ENCODE data around the gene FBXW11. TPM values are rescaled to one million over a fixed set of nuclear protein-coding genes. Genes with fewer than 3 reads are reported as not detected.

Gene FBXW11
- total and polyA plus RNA-seq, 2 of the 8 experiments (the other 6 are each of a cell fraction or from before 2014, with no cell fraction given), result 45.0 to 75.6 TPM

GRCh38 chr5:171901764-171902163, 104.7 kb downstream of the FBXW11 start:
- DNase-seq (ENCODE audit: low read depth in 1 of 2, low spot score in 2 of 2) (no peak), FAIRE-seq (no peak)
- Histone ChIP-seq H3K9me3 (ENCODE audit: insufficient read depth in 2 of 2, low read depth in 1 of 2, low read length in 1 of 2) (no peaks in the 10 kb centered on the region), H2BK5ac (ENCODE audit: low read depth, low read length) (no peak overlapping the region), H2BK12ac (ENCODE audit: low read depth, low read length) (no peak overlapping the region), H3K4ac (replicated peaks; ENCODE audit: insufficient read length, low read depth, low read length) (no peak overlapping the region), H2AFZ (ENCODE audit: low read length) (no peak overlapping the region), H3K23ac (ENCODE audit: insufficient read length) (no peak overlapping the region), H3K27ac (ENCODE audit: low read depth, low read length) (no peak overlapping the region), H3K4me1 (replicated peaks in 1 of 4; ENCODE audit: control insufficient read depth in 3 of 4, insufficient read depth in 4 of 4, low read length in 3 of 4) (peaks cover 0 to 4% (median 3%) of the 10 kb centered on the region in 4 experiments; a peak in 2 of 7 replicates), H3K27me3 (replicated peaks in 1 of 4; ENCODE audit: control insufficient read depth in 3 of 4, extremely low read depth in 1 of 4, insufficient read depth in 3 of 4, low read length in 3 of 4) (no peaks in the 10 kb centered on the region), H3K23me2 (ENCODE audit: low read depth, low read length) (no peaks in the 10 kb centered on the region), H3K79me2 (ENCODE audit: control insufficient read depth in 1 of 2, insufficient read depth in 2 of 2, low read length in 2 of 2) (peaks cover 3 to 66% of the 10 kb centered on the region in 2 experiments; a peak in 3 of 4 replicates), H3K9ac (replicated peaks in 1 of 4; ENCODE audit: extremely low read depth in 1 of 4, low read depth in 3 of 4, low read length in 3 of 4) (no peak overlapping the region), H3K4me2 (ENCODE audit: insufficient read depth in 1 of 2, low read depth in 2 of 2, low read length in 2 of 2) (no peak overlapping the region), H4K20me1 (replicated peaks in 1 of 2; ENCODE audit: control insufficient read depth in 1 of 2, insufficient read depth in 2 of 2, low read length in 2 of 2) (peaks cover 9 to 11% of the 10 kb centered on the region in 2 experiments), H4K5ac (ENCODE audit: insufficient read length, low read depth, low read length) (no peak overlapping the region), H3K79me1 (ENCODE audit: low read depth, low read length) (peaks cover 2% of the 10 kb centered on the region), H2BK15ac (ENCODE audit: low read length) (no peak overlapping the region), H2AK5ac (ENCODE audit: low read depth, low read length) (no peak overlapping the region), H3K36me3 (ENCODE audit: control insufficient read depth in 2 of 4, insufficient read depth in 4 of 4, low read length in 3 of 4) (peaks cover 0 to 15% (median 3%) of the 10 kb centered on the region in 4 experiments; a peak in 7 of 8 replicates), H2BK20ac (ENCODE audit: low read length) (no peak overlapping the region), H3K56ac (replicated peaks; ENCODE audit: insufficient read length, low read depth, low read length) (no peak overlapping the region), H3K14ac (ENCODE audit: insufficient read length) (no peak overlapping the region), H4K8ac (ENCODE audit: extremely low read depth, insufficient read depth, low read length) (no peak overlapping the region), H3K18ac (ENCODE audit: extremely low read depth, low read length) (no peak overlapping the region), H4K91ac (replicated peaks; ENCODE audit: insufficient read length, low read length) (no peak overlapping the region), H3K4me3 (ENCODE audit: extremely low read depth in 1 of 4, insufficient read depth in 2 of 4, low read depth in 3 of 4, low read length in 4 of 4) (no peak overlapping the region), H2BK120ac (replicated peaks; ENCODE audit: low read depth, low read length) (no peak overlapping the region)
- ChIA-PET CTCF (ENCODE audit: partially characterized antibody) (interaction anchor here (0.6 to 2.8 kb wide), 4 partner anchors 10 to 223 kb away, joined by 3 to 14 read pairs (median 8); no protein-coding TSS in a partner anchor), POLR2A (ENCODE audit: partially characterized antibody) (interaction anchor here (0.6 to 1.2 kb wide), 3 partner anchors 12 to 513 kb away, joined by 3 to 5 read pairs (median 4); no protein-coding TSS in a partner anchor)
- WGBS, 2 experiments (ENCODE audit: extremely low coverage in 1 of 2, insufficient coverage in 1 of 2, insufficient read length in 1 of 2, insufficient replicate concordance in 2 of 2, low coverage in 1 of 2, low lambda C conversion rate in 2 of 2, missing lambda C conversion rate in 1 of 2), result 95% methylated on average over 7 of the region's 7 CpGs; no CpG with 5 or more reads in 1 of the 2 experiments
- TF ChIP-seq SIRT6 (IDR thresholded peaks at IDR 0.05; ENCODE audit: low read length) (no peak), SUZ12 (IDR thresholded peaks at IDR 0.05; ENCODE audit: low read length) (no peak)

All from H1 (cell line).